ENCODE measurements around the gene LRRC8A. TPM values are rescaled to one million over a fixed set of nuclear protein-coding genes. Genes with fewer than 3 reads are reported as not detected.
"Not testable (repeated sequence)": the region's sequence is repeated elsewhere in the genome, so short reads cannot be mapped to it uniquely, and the experiment has no call there.

The LRRC8A gene
- total and polyA plus RNA-seq, 11 donors = 15.8 to 76.4 (median 28.8) TPM

GRCh38 chr9:128863647-128864046 is 18.3 kb upstream of the LRRC8A start:
- no peak overlapping the region for H3K4me3 ChIP-seq

DNA sequence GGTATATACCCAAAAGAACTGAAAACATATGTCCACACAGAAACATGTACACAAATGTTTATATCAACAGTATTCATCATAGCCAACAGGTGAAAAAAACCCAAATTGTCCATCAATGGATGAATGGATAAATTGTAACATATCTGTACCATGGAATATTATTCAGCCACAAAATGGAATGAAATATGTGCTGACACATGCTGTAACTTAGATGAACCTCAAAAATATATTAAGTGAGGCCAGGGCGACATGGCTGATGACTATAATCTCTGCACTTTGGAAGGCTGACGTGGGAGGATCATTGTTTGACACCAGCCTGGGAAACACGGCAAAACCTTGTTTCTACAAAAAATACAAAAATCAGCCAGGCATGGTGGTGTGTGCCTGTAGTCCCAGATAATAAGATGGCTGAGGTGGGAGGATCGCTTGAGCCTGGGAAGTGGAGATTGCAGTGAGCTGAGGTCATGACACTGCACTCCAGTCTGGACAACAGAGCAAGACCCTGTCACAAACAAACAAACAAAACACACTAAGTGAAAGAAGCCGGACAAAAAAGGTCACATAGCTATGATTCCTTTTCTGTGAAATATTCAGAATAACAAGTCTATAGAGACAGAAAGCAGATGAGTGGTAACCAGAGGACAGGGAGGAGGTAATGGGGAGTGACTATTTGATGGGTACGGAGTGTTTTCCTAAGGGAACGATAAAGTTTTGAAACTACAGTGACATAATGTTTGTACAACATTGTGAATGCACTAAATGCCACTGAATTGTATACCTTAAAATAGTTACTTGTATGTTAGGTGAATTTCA is 11.6 kb upstream of the LRRC8A start:
- TF ChIP-seq POLR2A (IDR thresholded peaks at IDR 0.05) = no peak
- TF ChIP-seq, protein P1, sequence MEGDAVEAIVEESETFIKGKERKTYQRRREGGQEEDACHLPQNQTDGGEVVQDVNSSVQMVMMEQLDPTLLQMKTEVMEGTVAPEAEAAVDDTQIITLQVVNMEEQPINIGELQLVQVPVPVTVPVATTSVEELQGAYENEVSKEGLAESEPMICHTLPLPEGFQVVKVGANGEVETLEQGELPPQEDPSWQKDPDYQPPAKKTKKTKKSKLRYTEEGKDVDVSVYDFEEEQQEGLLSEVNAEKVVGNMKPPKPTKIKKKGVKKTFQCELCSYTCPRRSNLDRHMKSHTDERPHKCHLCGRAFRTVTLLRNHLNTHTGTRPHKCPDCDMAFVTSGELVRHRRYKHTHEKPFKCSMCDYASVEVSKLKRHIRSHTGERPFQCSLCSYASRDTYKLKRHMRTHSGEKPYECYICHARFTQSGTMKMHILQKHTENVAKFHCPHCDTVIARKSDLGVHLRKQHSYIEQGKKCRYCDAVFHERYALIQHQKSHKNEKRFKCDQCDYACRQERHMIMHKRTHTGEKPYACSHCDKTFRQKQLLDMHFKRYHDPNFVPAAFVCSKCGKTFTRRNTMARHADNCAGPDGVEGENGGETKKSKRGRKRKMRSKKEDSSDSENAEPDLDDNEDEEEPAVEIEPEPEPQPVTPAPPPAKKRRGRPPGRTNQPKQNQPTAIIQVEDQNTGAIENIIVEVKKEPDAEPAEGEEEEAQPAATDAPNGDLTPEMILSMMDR (IDR thresholded peaks at IDR 0.05) = no peak
- 87 to 91% (median 89%) methylated on average over 7 of the region's 7 CpGs for WGBS, 4 donors
- H3K27ac ChIP-seq = no peak overlapping the region
- intact Hi-C loops (cut with DNase I) = no loop called here
- no peaks in the 10 kb centered on the region for H3K9me3 ChIP-seq
- peaks cover 0 to 6% (median 0%) of the 10 kb centered on the region in 12 donors for H3K4me1 ChIP-seq
- H3K36me3 ChIP-seq = peaks cover 0 to 7% (median 0%) of the 10 kb centered on the region in 9 donors
- DNase-seq (no peak), ATAC-seq (no peak)
- no peaks in the 10 kb centered on the region for H3K27me3 ChIP-seq
- H3K4me3 ChIP-seq = no peak overlapping the region

More at GRCh38 chr9:128863647-128864046, 18.3 kb upstream of the LRRC8A start:
- intact Hi-C loops (cut with DNase I) = loop anchor here (1.0 to 5.0 kb wide), 4 partner anchors 18 to 164 kb away; partner anchors contain the start of genes KYAT1 (in 1 of the 10) and SH3GLB2 (in 1 of the 10)
- Histone ChIP-seq H3K27me3 (no peaks in the 10 kb centered on the region), H3K9me3 (no peaks in the 10 kb centered on the region), H3K36me3 (no peaks in the 10 kb centered on the region), H3K27ac (peak overlapping the region in 1 of 12 donors; percentile 37), H3K4me1 (peaks cover 0 to 19% (median 3%) of the 10 kb centered on the region in 12 donors)
- ATAC-seq = peak; percentile 80 to 91 (median 86)
- peak; percentile 61 to 88 (median 75) for DNase-seq
- TF ChIP-seq, protein P1 (IDR thresholded peaks at IDR 0.05) = peak; percentile 73 to 99 (median 96)
- TF ChIP-seq POLR2A (IDR thresholded peaks at IDR 0.05) = no peak
- WGBS, 4 donors = 23 to 35% (median 25%) methylated on average over 6 to 10 of the region's 10 CpGs

DNA sequence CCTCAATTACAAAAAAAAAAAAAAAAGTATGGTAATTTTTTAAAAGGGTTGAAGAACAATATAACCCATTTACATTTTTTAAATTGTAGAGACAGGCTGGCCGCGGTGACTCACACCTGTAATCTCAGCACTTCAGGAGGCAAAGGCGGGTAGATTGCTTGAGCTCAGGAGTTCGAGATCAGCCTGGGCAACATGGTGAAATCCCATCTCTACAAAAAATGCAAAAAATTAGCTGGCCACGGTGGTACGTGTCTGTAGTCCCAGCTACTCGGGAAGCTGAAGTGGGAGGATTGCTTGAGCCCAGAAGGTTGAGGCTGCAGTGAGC is 11.0 kb upstream of the LRRC8A start:
- intact Hi-C loops (cut with DNase I); H3K27ac ChIP-seq; DNase-seq; ATAC-seq; H3K4me3 ChIP-seq; H3K36me3 ChIP-seq; H3K9me3 ChIP-seq; H3K27me3 ChIP-seq: not testable (repeated sequence)
- H3K4me1 ChIP-seq = peaks cover 0 to 11% (median 0%) of the 10 kb centered on the region in 12 donors
- WGBS, 4 donors = 91 to 93% (median 93%) methylated on average over 7 of the region's 7 CpGs

- Histone ChIP-seq H3K27me3 (no peaks in the 10 kb centered on the region), H3K36me3 (no peaks in the 10 kb centered on the region), H3K4me1 (peaks cover 0 to 53% (median 12%) of the 10 kb centered on the region in 12 donors), H3K4me3 (no peak overlapping the region), H3K9me3 (no peaks in the 10 kb centered on the region), H3K27ac (peak overlapping the region in 6 of 12 donors; percentile 7 to 58 (median 38))
- DNase-seq = no peak
- no peak for ATAC-seq
- intact Hi-C loops (cut with DNase I) = loop anchor here in 1 of 10 donors (5.0 kb wide), 1 partner anchor 49 kb away; no protein-coding TSS in a partner anchor
- 80 to 84% (median 82%) methylated on average over 5 of the region's 5 CpGs for WGBS, 4 donors
- no peak for TF ChIP-seq POLR2A (IDR thresholded peaks at IDR 0.05)
- TF ChIP-seq, protein P1 (IDR thresholded peaks at IDR 0.05) = no peak
Measured at GRCh38 chr9:128877852-128878251, 4.1 kb upstream of the LRRC8A start.

All from heart left ventricle (tissue), 16 donors.